SK-N-SH (cell line): ENCODE results near the gene TMEM127.

ENCODE experiments used
- CTCF ChIP-seq: fragments of 200-600 bp; sonication (generic); IDR thresholded peaks from 2 replicates; pipeline ENCODE4 v1.6.1; 2017; ENCODE audit warnings: antibody characterized with exemption, mild to moderate bottlenecking, moderate library complexity
- EP300 ChIP-seq, 2 experiments: IDR thresholded peaks; 2 replicates each; pipeline versions ENCODE4 v1.4.0 to v1.6.1; 2012; ENCODE audit warnings: borderline replicate concordance in 1 of 2, low read depth in 1 of 2, low read length in 1 of 2
- EZH2phosphoT487 ChIP-seq: fragments of 200-600 bp; sonication (generic); IDR thresholded peaks from 2 replicates; pipeline ENCODE4 v1.6.1; 2017; ENCODE audit warnings: low read depth, mixed run types, mild to moderate bottlenecking, antibody characterized with exemption, moderate library complexity, borderline replicate concordance
- NRF1 ChIP-seq: IDR thresholded peaks from 2 replicates; pipeline ENCODE4 v1.6.1; 2012; ENCODE audit warnings: low read depth, mild to moderate bottlenecking, low read length
- RAD21 ChIP-seq: IDR thresholded peaks from 2 replicates; pipeline ENCODE4 v1.6.1; 2012; ENCODE audit warnings: mild to moderate bottlenecking, low read length
- RCOR1 ChIP-seq: fragments of 150-350 bp; IDR thresholded peaks from 2 replicates; pipeline ENCODE4 v1.6.1; 2017; ENCODE audit warnings: antibody characterized with exemption, low read length
- RFX5 ChIP-seq: IDR thresholded peaks from 2 replicates; pipeline ENCODE4 v1.6.1; 2012; ENCODE audit warnings: mild to moderate bottlenecking, improper control_type of control experiment, low read length
- TCF12 ChIP-seq: IDR thresholded peaks from 2 replicates; pipeline ENCODE4 v1.4.0; 2012
- USF2 ChIP-seq: fragments of 150-350 bp; IDR thresholded peaks from 2 replicates; pipeline ENCODE4 v1.6.1; 2017; ENCODE audit warnings: antibody characterized with exemption, low read length, low read depth, borderline replicate concordance
- YY1 ChIP-seq: IDR thresholded peaks from 2 replicates; pipeline ENCODE4 v1.4.0; 2012; ENCODE audit warnings: low read depth, mild to moderate bottlenecking

DNA sequence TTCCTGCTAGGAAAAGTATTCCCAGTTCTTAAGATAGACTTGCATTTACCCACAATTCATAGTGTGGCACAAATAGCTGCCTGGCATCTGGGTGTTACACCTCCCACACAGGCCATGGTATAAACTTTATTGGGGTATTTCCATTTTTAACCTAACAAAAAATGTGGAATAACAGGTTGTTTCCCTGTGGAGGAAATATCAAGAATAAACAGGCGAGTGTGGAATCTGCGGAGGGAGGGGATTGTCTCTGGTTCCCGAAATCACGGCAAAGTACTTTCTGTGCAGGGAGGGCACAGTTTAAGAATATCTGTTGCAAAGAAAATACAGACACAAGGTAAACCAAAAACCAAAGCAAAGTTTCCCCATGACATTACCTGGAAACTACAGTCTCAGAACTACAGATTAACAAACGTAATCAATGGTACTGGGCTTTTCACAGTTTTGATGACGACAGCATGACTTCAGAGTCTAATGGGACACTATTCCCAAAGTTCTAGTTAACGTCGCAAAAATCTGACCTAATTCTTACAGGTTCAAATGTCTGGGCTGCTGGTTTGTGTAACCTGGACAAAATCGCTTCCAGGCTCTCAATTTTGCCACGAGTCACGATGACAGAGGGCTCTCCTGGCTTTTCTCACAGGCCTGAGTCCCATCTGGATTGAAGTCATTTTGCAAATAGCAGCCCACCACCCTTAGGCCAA is 58.6 kb downstream of the TMEM127 start:
- TF ChIP-seq RAD21 (no peak), EP300 (IDR thresholded peaks at IDR 0.05; ENCODE audit: borderline replicate concordance in 1 of 2, low read depth in 1 of 2, low read length in 1 of 2) (no peak; a peak in 1 of 4 replicates), USF2 (no peak), EZH2phosphoT487 (no peak), TCF12 (no peak), YY1 (no peak), NRF1 (no peak), RCOR1 (0 out of 2 replicates have a peak, but pooled peaks have one; percentile 20), CTCF (no peak), RFX5 (no peak)
